HCEC 1CT (cell line): ENCODE data around the gene RAPGEF6.
"Not testable (repeated sequence)": the region's sequence is repeated elsewhere in the genome, so short reads cannot be mapped to it uniquely, and the experiment has no call there.

Experiments
- DNase-seq: peaks from one replicate; pipeline ENCODE4 v3.0.0-alpha.2; 2017

RAPGEF6 gene

DNA sequence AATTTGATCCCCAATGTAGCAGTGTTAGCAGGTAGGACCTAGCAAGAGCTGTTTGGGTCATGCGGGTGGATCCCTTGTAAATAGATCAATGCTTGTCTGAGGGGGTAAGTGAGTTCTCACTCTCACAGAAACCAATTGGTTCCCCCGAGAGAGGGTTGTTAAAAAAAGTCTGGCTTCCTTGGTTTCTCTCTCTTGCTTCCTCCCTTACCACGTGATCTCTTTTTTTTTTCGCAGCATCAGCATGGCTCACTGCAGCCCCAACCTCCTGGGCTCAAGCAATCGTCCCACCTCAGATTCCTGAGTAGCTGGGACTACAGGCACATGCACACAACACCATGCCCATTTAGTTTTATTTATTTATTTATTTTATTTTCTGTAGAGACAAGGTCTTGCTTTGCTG, 26.4 kb downstream of the RAPGEF6 start:
- no peak for DNase-seq

DNA sequence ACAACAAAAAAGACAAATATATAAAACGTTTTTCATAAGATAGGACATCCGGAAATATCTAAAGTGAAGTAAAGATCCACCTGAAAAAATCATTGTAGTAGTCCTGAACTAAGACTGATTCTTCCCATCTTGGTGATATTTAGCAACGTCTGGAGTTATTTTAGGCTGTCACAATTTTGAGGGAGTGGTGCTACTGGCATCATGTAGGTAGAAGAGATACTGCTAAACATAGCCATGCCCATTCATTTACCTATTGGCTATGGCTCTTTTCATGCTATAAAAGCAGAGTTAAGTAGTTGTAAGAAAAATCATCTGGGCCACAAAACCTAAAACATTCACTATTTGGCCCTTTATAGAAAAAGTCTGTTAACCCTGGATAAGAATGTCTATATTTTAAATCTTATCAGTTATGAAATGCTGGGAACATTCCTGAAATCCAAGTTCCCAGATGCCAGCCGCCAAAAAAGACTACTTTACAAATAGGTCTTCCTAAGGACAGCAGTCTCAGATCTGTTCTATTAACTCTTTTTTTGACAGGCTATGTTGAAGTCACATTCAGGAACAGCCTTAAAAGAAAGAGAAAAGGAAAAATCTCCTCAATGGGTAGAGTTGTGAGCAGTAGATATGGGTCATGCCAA, 27.0 kb downstream of the RAPGEF6 start:
- no peak for DNase-seq

DNA sequence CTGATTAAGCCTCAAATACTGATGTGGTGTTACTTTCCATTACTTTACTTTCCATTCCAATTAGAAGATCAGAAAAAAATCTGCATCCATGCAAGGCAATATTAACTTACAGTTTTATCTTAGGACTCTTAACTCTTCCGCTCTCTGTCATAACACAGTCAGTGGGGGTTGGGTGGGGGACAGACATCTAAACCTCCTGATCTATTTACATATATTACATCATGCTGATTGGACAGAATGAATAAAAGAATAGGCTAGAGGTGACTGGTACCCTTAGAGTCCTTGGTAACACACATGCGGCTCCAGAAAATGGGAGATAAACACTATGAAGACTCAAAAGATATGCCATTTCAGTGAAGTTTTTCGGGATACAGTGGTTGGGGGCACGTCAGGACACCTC, 27.6 kb downstream of the RAPGEF6 start:
- DNase-seq = no peak

DNA sequence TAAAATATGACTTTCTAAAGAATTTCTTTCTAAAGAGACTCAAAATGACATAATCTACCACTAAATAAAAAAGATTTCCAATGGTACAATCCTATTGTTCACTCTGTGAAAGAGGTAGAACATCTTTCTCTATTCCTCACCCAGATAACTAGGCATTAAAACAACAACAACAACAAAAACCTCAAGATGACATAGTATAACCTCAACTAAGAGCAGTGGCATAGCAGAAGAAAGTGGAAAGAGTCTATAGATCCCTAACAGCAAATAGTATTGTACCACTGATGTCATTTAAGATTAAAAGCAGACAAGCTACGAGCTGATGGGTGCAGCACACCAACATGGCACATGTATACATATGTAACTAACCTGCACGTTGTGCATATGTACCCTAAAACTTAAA, 29.9 kb downstream of the RAPGEF6 start:
- DNase-seq = no peak

DNA sequence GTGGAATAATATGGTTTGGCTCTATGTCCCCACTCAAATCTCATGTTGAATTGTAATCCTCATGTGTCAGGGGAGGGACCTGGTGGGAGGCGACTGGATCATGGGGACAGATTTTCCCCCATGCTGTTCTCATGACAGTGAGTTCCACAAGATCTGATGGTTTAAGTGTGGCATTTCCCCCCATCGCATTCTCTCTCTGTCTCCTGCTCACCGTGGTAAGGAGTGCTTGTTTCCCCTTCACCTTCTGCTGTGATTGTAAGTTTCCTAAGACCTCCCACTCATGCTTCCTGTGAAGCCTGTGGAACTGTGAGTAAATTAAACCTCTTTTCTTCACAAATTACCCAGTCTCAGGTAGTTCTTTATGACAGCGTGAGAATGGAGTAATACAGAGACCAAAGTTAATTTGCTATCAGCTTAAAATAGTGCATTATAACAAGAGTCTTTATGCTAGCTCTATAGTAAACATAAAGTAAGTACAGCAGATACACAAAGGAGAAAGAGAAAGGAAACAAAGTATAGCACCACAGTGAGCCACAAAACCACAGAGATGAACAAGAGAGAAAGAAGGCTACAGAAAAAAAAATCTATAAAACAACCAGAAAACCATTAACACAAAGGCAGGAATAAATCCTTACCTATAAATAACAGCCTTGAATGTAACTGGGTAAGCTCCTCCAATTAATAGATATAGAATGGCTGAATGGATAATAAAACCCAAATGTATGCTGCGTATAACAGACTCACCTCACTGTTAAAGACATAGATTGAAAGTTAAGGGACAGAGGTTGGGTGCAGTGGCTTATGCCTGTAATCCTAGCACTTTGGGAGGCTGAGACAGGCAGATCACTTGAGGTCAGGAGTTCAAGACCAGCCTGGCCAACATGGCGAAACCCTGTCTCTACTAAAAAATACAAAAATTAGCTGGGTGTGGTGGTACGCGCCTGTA, 39.7 kb downstream of the RAPGEF6 start:
- DNase-seq = no peak

DNA sequence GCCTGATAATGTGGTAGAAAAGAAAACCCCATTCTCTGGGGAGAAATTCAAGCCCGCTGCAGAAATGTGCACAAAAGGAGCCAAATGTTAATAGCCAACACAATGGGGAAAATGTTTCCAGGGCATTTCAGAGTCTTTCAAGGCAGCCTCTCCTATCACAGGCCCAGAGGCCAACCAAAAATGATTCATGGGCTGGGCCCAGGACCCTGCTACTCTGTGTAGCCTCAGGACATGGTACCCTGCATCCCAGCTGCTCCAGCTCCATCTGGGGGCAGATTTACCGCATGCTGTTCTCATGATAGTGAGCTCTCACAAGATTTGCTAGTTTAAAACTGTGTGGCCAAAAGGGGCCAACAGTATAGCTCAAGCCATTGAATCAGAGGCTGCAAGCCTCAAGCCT, 41.1 kb downstream of the RAPGEF6 start:
- DNase-seq = no peak

DNA sequence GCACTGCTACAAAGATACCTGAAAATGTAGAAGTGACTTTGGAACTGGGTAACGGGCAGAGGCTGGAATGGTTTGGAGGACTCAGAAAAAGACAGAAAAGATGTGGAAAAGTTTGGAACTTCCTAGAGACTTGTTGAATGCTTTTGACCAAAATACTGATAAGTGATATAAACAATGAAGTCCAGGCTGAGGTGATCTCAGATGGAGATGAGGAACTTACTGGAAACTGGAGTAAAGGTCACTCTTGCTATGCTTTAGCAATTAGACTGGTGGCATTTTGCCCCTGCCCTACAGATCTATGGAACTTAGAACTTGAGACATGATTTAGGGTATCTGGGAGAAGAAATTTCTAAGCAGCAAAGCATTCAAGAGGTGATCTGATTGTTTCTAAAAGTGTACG, 41.6 kb downstream of the RAPGEF6 start:
- not testable (repeated sequence) for DNase-seq

DNA sequence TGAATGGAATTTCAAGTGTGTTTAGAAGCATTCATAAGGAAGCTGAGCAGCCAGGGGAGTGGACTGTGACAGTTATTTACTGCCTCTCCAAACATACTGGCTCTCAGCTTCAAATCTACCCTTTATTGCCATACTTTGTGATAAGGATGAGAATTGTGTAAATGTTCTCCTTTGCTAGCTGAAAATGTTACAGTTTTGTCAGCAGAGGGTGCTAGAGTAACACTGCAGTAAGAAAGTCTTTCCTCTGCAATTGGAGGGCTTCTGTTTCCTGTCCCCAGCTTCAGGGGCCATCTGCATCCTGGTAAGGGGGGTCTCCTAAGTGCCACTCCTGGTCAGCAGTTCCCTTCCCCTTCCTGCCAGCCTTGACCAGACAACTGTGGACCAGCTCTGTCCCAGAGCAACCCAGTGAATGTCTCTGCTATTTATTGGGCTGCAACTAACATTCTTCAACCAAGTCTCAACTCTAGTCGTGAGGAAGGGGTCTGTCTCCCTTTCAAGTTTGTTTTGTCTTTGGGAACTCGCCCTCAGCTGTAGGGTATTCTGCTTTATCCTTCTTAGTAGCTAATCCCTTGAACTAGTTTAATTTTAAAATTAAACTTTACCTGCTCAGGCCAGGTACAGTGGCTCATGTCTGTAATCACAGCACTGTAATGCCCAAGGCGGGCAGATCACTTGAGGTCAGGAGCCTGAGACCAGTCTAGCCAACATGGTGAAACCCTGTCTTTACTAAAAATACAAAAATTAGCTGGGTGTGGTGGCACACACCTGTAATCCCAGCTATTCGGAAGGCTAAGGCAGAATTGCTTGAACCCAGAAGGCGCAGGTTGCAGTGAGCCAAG, 45.3 kb downstream of the RAPGEF6 start:
- peak; percentile 42 for DNase-seq

DNA sequence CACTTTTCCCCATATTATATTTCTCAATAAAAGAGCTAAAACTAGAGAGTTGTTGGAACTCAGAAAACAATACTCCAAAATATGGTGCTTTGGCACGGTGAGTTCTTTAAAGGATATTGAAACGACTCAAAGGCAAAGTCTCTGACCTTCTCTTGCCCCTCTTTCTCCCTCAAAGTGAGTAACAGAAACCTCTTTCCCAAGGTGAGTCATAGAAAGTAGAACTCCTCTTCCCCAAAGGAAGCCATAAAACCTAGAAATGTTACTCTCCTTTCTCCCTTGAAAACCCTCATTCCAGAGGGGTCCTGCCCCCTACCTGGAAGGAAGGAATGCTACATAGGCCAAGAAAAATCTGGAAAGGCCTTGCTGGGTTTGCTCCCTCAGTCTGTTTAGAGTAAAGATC, 47.5 kb downstream of the RAPGEF6 start:
- peak; percentile 49 for DNase-seq

DNA sequence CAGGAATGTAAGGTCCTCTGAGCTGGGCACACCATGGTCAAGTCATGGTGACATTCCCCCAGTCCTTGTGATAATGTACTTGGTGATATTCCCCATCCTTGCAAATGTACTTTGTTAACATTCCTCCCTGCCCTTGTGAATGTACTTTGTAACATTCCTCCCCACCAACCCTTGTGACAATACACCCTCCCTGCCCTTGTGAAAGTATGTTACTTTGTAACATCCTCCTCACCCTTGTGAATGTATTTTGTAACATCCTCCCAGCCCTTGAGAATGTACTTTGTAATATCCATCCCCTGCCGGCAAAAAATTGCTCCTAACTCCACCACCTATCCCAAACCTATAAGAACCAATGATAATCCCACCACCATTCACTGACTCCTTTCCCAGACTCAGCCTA, 53.3 kb downstream of the RAPGEF6 start:
- DNase-seq = no peak

DNA sequence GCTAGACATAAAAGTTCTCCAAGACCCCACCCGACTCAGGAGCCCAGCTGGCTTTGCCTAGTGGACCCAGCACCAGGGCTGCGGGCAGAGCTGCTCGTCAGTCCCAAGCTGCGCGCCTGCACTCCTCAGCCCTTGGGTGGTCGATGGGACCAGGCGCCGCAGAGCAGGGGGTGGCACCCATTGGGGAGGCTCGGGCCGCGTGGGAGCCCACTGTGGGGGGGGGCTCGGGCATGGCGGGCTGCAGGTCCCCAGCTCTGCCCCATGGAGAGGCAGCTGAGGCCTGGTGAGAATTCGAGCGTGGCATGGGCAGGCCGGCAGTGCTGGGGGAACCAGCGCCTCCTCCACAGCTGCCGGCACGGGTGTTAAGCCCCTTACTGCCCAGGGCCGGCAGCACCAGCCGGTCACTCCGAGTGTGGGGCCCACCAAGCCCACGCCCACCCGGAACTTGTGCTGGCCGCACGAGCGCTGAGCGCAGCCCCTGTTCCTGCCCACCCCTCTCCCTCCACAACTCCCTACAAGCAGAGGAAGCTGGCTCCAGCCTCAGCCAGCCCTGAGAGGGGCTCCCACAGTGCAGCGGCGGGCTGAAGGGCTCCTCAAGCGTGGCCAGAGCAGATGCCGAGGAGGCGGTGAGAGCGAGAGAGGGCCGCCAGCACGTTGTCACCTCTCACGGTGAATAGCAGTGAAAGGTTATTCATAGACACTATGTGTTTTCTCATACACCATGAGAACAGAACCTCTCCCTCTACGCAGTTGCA, 54.9 kb downstream of the RAPGEF6 start:
- DNase-seq = no peak

DNA sequence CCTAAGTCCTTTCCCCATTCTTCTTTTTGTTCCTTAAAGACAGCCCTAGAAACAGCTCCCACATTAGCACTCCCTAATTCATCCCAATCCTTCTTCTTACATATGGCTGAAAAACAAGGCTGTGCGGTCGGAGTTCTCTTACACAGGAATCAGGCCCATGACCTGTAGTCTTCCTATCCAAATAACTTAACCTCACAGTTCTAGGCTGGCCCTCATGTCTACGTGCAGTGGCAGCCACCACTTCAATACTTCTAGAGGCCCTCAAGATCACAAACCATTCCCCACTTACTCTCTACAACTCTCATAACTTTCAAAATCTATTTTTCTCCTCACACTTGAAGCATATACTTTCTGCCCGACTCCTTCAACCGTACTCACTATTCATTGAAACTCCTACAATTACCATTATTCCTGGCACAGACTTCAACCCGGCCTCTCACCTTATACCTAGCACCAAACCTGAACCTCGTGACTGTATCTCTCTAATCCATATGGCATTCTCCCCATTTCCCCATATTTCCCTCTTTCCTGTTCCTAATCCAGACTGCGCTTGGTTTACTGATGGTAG, 59.3 kb downstream of the RAPGEF6 start:
- no peak for DNase-seq

DNA sequence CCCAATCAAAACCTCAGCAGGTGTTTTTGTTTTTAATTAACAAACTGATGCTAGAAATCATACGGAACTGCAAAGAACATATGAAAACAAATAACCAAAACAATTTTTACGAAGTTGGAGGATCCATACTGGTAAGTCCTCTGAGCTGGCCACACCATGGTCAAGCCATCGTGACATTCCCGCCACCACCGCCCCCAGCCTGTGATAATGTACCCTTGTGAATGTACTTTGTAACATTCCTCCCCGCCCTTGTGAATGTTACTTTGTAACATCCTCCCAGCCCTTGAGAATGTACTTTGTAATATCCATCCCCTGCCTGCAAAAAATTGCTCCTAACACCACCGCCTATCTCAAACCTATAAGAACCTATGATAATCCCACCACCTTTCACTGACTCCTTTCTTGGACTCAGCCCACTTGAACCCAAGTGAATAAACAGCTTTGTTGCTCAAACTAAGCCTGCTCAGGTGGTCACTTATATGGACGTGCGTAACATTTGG, 63.3 kb downstream of the RAPGEF6 start:
- DNase-seq = no peak

DNA sequence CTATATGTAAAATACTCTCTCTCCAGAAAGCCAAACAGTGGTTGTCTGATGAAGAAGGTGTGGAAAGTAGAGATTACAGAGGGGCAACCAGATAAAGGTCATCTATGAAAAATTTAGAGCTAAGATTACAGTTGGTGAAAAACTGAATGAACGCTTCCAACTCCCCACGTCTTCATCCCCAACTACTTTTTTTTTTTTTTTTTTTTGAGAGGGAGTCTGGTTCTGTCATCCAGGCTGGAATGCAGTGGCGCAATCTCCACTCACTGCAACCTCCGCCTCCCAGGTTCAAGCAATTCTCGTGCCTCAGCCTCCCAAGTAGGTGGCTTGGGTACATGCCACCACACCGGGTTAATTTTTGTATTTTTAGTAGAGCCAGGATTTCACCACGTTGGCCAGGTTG, 64.3 kb downstream of the RAPGEF6 start:
- no peak for DNase-seq

DNA sequence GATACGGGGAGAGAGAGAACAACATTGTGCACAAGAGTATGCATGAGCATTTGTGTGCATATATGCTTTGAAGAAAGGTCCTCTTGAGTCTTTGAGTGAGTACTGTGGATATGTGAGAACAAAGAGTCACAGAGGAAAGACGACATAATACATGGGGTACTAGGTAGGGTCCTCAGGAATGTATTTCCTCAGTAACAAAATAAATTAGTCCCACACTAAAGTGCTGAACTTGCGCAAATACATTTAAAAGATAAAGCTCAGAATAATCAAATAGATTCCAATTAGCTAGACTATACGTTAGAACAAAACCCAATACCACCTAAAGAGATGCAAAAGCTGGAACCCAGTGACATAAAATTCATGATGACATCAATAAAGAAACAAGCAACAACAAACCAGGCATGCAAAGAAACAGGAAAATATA, 70.8 kb downstream of the RAPGEF6 start:
- no peak for DNase-seq

DNA sequence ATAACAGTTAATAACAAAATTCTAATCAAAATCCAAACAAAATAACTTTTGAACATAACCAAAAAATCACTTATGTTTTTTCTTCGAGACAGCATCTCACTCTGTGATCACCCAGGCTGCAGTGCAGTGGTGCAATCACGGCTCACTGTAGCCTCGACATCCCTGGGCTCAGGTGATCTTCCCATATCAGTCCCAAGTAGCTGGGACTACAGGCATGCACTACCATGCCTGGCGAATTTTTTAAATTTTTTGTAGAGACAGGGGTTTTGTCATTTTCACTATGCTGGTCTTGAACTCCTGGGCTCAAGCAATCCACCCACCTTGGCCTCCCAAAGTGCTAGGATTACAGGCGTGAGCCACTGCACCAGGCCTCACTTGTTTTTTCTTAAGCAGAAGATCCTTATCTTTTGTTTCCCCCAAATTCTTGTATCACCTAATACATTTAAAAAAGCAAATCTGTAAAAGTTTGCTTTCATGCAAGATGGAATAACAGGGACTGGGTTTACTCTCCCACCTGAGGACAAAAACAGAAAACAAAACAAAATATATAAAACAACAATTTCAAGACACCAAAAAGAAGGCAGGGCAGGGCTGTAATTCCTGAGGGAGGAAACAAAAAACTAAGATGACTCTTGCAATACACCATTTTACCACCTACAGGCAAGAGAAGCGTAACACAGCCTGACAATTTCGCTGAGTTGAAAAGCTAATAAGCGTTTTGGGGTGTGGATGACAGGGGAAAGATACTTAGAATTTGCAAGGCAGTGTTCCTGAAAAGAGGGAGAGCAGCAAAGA, 71.4 kb downstream of the RAPGEF6 start:
- no peak for DNase-seq

DNA sequence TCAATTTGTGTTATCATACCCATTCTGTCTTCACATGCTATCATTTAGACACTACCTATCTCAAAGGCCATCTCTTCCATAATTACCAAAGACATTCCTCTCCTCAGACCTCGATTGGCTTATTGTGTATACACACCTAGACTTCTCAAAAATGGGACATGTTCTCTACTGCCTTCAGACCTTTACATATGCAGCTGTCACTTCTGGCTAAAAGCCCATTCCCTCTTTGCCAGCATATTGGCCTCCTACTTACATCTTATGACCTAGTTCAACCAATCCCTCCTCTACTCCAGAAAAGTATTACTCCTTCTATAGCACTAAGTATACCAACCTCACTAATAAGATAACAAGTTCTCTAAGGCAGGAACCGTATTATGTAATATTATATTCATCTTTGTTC, 84.4 kb downstream of the RAPGEF6 start:
- DNase-seq = no peak

DNA sequence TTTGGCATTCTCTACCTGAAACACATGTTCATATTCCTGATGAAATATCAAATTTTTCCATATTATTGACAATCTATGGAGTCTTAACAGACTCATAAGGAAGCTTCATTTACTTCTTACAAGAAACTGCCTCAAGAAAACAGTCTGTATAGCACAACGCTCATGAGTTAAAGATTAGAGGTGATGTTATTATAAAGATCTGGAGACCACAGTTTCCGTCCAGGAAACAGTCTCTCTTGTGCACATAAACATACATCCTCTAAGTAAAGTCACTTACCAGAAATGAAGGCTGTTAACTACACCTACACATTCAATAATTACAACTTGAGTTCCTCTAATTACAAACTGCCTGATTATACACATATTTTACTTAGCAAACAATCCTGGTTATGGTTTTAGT, 86.9 kb downstream of the RAPGEF6 start:
- no peak for DNase-seq

DNA sequence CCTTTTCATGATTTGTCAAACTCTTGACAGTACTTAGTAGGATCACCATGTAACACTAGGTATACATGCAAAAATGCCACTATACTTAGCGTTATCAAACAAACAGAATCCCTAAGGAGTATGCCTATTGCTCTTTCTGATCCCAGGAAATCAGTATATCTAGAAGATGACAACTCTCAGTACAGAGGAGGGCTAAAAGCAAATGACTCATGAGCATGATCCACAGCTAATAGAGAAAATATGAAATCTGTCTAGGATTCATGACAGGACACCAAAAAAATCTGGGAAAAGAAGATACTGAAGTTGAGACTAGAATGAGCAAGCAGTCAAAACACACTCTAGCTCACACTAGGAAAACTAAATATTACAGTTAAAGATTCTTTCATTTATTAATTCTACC, 89.2 kb downstream of the RAPGEF6 start:
- peak; percentile 84 for DNase-seq

DNA sequence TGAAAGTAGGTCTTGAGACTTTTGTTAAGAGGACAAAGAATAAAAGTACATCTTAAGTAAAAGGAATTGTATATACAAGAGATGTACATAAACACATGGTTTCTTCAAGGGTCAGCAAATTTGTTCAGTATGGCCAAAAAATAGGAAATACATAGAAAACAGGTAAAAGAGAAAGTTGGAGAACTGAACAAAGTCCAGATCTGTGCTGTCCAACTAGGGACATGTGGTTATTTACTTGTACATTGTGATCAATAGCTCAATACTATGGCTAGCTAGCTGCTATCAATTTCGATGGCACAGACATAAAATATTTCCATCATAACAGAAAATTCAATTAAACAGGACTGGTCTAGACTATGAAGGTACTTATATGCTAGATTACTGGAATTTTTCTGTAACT, 92.3 kb downstream of the RAPGEF6 start:
- no peak for DNase-seq

DNA sequence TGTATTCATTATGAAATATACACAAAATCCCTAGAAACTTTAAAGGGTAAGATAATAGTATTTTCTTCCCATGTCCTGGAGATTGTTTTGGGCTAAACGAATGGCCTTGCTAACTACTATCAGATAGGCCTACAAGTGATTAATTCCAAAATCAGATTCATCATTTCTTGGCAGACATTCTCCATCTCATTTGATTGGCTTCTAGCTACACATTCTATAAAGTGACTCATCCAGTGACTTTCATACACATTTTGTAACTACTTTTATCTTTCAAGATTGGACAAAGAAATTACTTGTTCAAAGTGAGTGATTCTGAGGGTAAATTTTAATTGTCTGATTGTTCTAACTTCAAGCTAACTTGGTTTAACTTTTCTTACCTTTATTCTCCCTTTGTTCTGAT, 93.3 kb downstream of the RAPGEF6 start:
- DNase-seq = peak; percentile 67
